Activated T-helper 9 cell treated with anti-CD3 and anti-CD28 coated beads, Interleukin-2, amount 50 U/mL, for 16 hours (primary cell): ENCODE measurements around the gene ALG11.
A peak's percentile ranks its signal among the peaks of the same experiment; 100 is the strongest.
"Not testable (repeated sequence)": the region's sequence is repeated elsewhere in the genome, so short reads cannot be mapped to it uniquely, and the experiment has no call there.

Source experiments
- DNase-seq: peaks from one replicate; pipeline ENCODE4 v3.0.0-alpha.2; 2020; ENCODE audit warnings: low read depth

Gene ALG11

GRCh38 chr13:52011632-52012511 is at the start of gene ALG11:
Gene ALG11, plus strand, starts transcription at chr13:52012398. Its CDS starts 21 bp downstream, at chr13:52012419.
- DNase-seq: peak; percentile 99

GRCh38 chr13:51966186-51966585 is 46.0 kb upstream of the ALG11 start:
- no peak for DNase-seq

- no peak for DNase-seq
Observed at GRCh38 chr13:51967482-51968446, 44.4 kb upstream of the ALG11 start.

- DNase-seq: no peak
Observed at GRCh38 chr13:51970349-51970748, 41.8 kb upstream of the ALG11 start.

- no peak for DNase-seq
Observed at GRCh38 chr13:51971520-51972426, 40.4 kb upstream of the ALG11 start.

GRCh38 chr13:51974482-51974881 is 37.7 kb upstream of the ALG11 start:
- no peak for DNase-seq

GRCh38 chr13:51976423-51976822 is 35.8 kb upstream of the ALG11 start:
- no peak for DNase-seq

- no peak for DNase-seq
Observed at GRCh38 chr13:51976890-51977289, 35.3 kb upstream of the ALG11 start.

- no peak for DNase-seq
Observed at GRCh38 chr13:51977625-51978024, 34.6 kb upstream of the ALG11 start.

- no peak for DNase-seq
Observed at GRCh38 chr13:51978796-51979556, 33.2 kb upstream of the ALG11 start.

GRCh38 chr13:51980908-51981307 is 31.3 kb upstream of the ALG11 start:
- DNase-seq: no peak

- DNase-seq: no peak
Observed at GRCh38 chr13:51981355-51981754, 30.8 kb upstream of the ALG11 start.

GRCh38 chr13:51983292-51983691 is 28.9 kb upstream of the ALG11 start:
- not testable (repeated sequence) for DNase-seq

- DNase-seq: not testable (repeated sequence)
Observed at GRCh38 chr13:51984904-51985303, 27.3 kb upstream of the ALG11 start.

- no peak for DNase-seq
Observed at GRCh38 chr13:51988988-51989618, 23.1 kb upstream of the ALG11 start.

- DNase-seq: no peak
Observed at GRCh38 chr13:51993713-51994112, 18.5 kb upstream of the ALG11 start.

GRCh38 chr13:51995677-51996551 is 16.3 kb upstream of the ALG11 start:
- no peak for DNase-seq

- no peak for DNase-seq
Observed at GRCh38 chr13:51996641-51997040, 15.6 kb upstream of the ALG11 start.

GRCh38 chr13:51997186-51997585 is 15.0 kb upstream of the ALG11 start:
- DNase-seq: no peak
